Measurements from ENCODE around the gene MCC.

DNA sequence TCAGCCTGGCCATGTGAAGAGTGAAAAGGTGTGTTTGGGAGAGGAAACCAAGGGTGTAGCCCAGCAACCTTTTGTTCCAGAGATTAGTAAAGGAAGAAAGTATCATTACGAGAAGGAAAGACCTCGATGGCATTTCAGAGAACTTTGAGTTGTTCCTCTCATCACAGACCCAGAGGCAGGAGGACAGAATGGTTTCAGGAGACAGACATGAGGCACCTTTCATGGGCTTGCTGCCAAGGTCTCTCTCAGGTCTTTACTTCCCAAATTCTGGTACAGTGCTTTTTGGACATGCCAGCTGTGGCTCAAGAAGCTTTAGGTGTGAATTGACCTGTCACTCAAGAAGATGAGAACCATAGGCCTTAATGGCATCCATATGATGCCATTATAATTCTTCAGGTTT, 2.8 kb upstream of the MCC start:
- TF ChIP-seq, protein P1, sequence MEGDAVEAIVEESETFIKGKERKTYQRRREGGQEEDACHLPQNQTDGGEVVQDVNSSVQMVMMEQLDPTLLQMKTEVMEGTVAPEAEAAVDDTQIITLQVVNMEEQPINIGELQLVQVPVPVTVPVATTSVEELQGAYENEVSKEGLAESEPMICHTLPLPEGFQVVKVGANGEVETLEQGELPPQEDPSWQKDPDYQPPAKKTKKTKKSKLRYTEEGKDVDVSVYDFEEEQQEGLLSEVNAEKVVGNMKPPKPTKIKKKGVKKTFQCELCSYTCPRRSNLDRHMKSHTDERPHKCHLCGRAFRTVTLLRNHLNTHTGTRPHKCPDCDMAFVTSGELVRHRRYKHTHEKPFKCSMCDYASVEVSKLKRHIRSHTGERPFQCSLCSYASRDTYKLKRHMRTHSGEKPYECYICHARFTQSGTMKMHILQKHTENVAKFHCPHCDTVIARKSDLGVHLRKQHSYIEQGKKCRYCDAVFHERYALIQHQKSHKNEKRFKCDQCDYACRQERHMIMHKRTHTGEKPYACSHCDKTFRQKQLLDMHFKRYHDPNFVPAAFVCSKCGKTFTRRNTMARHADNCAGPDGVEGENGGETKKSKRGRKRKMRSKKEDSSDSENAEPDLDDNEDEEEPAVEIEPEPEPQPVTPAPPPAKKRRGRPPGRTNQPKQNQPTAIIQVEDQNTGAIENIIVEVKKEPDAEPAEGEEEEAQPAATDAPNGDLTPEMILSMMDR (conservative IDR thresholded peaks at IDR 0.05 in 1 of 2, IDR thresholded peaks at IDR 0.05 in 1 of 2; ENCODE audit: extremely low read depth in 1 of 2, insufficient read depth in 1 of 2, low read depth in 1 of 2, low read length in 2 of 2): no peak
- no peak for TF ChIP-seq EZH2 (IDR thresholded peaks at IDR 0.05; ENCODE audit: borderline replicate concordance, low read length)
